ENCODE data around the gene CSNK1D.

DNA sequence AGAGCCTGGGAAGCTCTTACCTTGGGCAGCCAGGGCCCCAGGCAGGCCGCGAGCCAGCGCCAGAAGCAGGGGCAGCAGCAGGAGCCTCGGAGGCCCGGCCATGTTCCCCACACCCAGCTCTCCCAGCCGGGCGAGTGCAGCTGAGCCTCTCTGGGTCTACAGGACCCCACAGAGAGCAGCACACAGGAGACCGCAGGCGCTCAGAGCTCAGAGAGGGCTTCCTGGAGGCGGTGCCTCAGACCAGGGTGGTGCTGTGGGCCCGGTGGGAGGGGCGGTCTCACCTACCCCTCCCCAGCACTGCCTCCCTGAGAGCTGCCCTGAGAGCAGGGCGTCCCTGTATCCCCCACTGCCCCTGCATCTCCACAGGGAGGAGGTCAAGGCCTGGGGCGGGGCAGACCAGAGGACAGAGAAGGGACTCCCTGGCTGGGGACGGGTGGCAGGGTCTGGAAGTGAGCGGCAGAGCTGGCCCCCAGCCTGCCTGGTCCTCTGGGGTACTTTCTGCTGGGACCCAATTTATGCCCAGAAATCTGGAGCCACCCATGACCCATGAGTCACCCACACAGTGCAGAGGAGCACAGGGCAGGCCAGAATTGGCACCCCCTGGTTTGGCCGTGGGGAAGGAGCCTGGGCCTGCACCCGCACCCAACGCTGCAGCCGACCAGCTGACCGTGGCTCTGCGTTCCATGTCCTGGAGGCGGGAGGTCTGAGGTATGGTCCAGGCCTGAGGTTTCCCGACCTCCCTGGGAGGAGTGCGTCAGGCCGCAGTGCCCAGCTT, 44.1 kb upstream of the CSNK1D start, which contains the start of gene CD7:
- TF ChIP-seq, protein P1, sequence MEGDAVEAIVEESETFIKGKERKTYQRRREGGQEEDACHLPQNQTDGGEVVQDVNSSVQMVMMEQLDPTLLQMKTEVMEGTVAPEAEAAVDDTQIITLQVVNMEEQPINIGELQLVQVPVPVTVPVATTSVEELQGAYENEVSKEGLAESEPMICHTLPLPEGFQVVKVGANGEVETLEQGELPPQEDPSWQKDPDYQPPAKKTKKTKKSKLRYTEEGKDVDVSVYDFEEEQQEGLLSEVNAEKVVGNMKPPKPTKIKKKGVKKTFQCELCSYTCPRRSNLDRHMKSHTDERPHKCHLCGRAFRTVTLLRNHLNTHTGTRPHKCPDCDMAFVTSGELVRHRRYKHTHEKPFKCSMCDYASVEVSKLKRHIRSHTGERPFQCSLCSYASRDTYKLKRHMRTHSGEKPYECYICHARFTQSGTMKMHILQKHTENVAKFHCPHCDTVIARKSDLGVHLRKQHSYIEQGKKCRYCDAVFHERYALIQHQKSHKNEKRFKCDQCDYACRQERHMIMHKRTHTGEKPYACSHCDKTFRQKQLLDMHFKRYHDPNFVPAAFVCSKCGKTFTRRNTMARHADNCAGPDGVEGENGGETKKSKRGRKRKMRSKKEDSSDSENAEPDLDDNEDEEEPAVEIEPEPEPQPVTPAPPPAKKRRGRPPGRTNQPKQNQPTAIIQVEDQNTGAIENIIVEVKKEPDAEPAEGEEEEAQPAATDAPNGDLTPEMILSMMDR (conservative IDR thresholded peaks at IDR 0.05 in 1 of 2, IDR thresholded peaks at IDR 0.05 in 1 of 2; ENCODE audit: extremely low read depth in 1 of 2, insufficient read depth in 1 of 2, low read depth in 1 of 2, low read length in 2 of 2), result no peak
- no peak for TF ChIP-seq EZH2 (IDR thresholded peaks at IDR 0.05; ENCODE audit: borderline replicate concordance, low read length)
